ENCODE data around the gene KRTAP5-5. TPM values are rescaled to one million over a fixed set of nuclear protein-coding genes. Genes with fewer than 3 reads are reported as not detected.

The KRTAP5-5 gene, protein sequence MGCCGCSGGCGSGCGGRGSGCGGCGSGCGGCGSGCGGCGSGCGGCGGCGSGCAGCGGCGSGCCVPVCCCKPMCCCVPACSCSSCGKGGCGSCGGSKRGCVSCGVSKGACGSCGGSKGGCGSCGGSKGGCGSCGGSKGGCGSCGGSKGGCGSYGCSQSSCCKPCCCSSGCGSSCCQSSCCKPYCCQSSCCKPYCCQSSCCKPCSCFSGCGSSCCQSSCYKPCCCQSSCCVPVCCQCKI
- total RNA-seq (2022; extraction: Qiagen RNA extraction; ENCODE audit: low read depth): not detected in 5 replicates

DNA sequence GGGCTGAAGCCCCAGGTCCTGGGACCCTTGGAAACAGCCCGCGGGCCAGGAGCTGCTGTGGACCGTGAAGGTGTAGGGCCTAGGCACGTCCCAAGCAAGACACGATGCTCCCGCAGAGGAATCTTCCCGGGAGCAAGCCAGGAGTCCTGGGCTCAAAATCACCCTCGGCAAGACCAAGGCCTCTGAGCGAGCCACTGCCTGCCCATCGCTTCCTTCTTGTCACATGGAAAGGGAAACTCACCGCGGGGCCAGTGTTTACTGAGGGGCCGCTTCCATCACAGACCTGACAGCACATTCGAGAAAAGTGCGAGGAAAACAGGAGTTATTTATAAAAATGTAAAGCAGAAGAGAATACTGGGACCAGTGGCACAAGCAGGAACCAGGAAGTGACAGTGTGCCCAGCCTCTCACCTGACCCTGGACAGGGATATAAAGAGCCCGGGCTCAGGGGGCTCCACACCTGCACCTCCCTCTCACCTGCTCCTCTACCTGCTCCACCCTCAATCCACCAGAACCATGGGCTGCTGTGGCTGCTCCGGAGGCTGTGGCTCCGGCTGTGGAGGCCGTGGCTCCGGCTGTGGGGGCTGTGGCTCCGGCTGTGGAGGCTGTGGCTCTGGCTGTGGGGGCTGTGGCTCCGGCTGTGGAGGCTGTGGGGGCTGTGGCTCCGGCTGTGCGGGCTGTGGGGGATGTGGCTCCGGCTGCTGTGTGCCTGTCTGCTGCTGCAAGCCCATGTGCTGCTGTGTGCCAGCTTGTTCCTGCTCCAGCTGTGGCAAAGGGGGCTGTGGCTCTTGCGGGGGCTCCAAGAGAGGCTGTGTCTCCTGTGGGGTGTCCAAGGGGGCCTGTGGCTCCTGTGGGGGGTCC lies at the start of gene KRTAP5-5:
TSS of gene KRTAP5-5 (plus strand) at position 450 of the 860 bp plus-strand sequence. CDS start at position 516, 66 bp downstream.

DNA sequence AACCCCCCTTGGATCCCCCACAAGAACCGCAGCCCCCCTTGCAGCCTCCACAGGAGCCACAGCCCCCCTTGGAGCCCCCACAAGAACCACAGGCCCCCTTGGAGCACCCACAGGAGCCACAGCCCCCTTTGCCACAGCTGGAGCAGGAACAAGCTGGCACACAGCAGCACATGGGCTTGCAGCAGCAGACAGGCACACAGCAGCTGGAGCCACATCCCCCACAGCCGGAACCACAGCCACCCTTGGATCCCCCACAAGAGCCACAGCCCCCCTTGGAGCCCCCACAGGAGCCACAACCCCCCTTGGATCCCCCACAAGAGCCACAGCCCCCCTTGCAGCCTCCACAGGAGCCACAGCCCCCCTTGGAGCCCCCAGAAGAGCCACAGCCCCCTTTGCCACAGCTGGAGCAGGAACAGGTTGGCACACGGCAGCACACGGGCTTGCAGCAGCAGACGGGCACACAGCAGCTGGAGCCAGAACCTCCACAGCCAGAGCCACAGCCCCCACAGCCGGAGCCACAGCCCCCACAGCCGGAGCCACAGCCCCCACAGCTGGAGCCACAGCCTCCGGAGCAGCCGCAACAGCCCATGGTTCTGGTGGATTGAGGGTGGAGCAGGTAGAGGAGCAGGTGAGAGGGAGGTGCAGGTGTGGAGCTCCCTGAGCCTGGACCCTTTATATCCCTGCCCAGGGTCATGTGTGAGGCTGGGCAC lies 44.8 kb upstream of the KRTAP5-5 start, which contains the start of gene KRTAP5-1:
TSS of gene KRTAP5-1 (minus strand) at position 623 of the 710 bp plus-strand sequence. CDS start at position 589, 34 bp downstream.

DNA sequence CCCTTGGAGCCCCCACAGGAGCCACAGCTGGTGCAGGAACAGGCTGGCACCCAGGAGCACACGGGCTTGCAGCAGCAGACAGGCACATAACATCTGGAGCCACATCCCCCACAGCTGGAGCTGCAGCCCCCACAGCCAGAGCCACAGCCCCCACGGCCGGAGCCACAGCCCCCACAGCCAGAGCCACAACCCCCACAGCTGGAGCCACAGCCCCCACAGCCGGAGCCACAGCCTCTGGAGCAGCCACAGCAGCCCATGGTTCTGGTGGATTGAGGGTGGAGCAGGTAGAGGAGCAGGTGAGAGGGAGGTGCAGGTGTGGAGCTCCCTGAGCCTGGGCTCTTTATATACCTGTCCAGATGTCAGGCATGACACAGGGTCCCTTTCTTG lies 31.6 kb upstream of the KRTAP5-5 start, which contains the start of gene KRTAP5-2:
TSS of gene KRTAP5-2 (minus strand) at position 301 of the 387 bp plus-strand sequence. CDS start at position 257, 44 bp downstream.

DNA sequence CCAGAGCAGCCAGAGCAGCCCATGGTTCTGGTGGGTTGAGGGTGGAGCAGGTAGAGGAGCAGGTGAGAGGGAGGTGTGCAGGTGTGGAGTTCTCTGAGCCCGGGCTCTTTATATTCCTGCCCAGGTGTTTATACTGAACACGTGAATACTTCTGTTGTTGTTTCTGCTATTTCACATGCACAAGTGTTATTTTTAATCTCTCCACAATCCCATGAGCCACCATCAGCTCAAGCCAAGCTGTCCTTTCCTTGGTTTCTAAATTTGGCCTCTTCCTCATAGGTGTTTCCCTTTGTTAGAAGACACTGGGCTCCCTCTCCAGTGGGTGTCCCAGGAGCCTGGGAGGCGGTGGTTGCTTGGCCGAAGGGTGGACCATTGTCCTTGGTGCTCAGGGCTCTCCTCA lies 21.2 kb upstream of the KRTAP5-5 start, which contains the start of gene KRTAP5-3:
TSS of gene KRTAP5-3 (minus strand) at position 101 of the 400 bp plus-strand sequence. CDS start at position 23, 78 bp downstream.

DNA sequence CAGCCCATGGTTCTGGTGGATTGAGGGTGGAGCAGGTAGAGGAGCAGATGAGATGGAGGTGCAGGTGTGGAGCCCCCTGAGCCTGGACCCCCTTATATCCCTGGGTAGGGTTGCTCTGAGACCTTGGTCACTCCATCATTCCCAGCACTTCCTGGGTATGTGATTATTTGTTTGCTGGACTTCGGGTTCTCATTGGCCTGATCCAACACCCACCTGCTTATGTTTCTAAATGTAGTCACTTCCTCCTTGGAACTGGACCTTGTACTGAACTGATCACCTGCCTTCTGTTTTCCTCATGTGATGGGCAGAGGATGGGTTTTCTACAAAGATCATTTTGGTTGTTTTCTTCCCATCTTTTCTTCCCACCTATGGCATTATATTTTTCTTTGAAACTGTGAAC lies 7.5 kb upstream of the KRTAP5-5 start, which contains the start of gene KRTAP5-4:
TSS of gene KRTAP5-4 (minus strand) at position 53 of the 400 bp plus-strand sequence. CDS start at position 8, 45 bp downstream.

Other genes with a start within 250 kb of the KRTAP5-5 start
- 4.3 to 7.7 TPM (median 7.0 TPM) in 5 replicates for gene BRSK2, start 239.8 kb upstream of the KRTAP5-5 start, total RNA-seq (2022; extraction: Qiagen RNA extraction; ENCODE audit: low read depth)
- 35.6 to 49.3 TPM (median 47.8 TPM) in 5 replicates for gene MOB2, start 143.0 kb upstream of the KRTAP5-5 start, total RNA-seq (2022; extraction: Qiagen RNA extraction; ENCODE audit: low read depth)
- 1.1 to 2.3 TPM (median 2.0 TPM) in 5 replicates for gene DUSP8, start 57.5 kb upstream of the KRTAP5-5 start, total RNA-seq (2022; extraction: Qiagen RNA extraction; ENCODE audit: low read depth)
- gene KRTAP5-1, start 44.5 kb upstream of the KRTAP5-5 start, total RNA-seq (2022; extraction: Qiagen RNA extraction; ENCODE audit: low read depth): not detected in 5 replicates
- not detected in 5 replicates for gene KRTAP5-2, start 31.5 kb upstream of the KRTAP5-5 start, total RNA-seq (2022; extraction: Qiagen RNA extraction; ENCODE audit: low read depth)
- not detected in 5 replicates for gene KRTAP5-3, start 21.3 kb upstream of the KRTAP5-5 start, total RNA-seq (2022; extraction: Qiagen RNA extraction; ENCODE audit: low read depth)
- not detected in 5 replicates for gene KRTAP5-4, start 7.6 kb upstream of the KRTAP5-5 start, total RNA-seq (2022; extraction: Qiagen RNA extraction; ENCODE audit: low read depth)
- gene KRTAP5-6, start 67.4 kb downstream of the KRTAP5-5 start, total RNA-seq (2022; extraction: Qiagen RNA extraction; ENCODE audit: low read depth): not detected in 5 replicates
- 0.79 to 1.9 TPM (median 1.0 TPM) in 5 replicates for gene IFITM10, start 120.8 kb downstream of the KRTAP5-5 start, total RNA-seq (2022; extraction: Qiagen RNA extraction; ENCODE audit: low read depth)
- 340 to 543 TPM (median 476 TPM) in 5 replicates for gene CTSD, start 134.2 kb downstream of the KRTAP5-5 start, total RNA-seq (2022; extraction: Qiagen RNA extraction; ENCODE audit: low read depth)
- gene SYT8, start 205.2 kb downstream of the KRTAP5-5 start, total RNA-seq (2022; extraction: Qiagen RNA extraction; ENCODE audit: low read depth): 0.02 to 0.23 TPM in 2 of 5 replicates, not detected in the others
- 0.21 TPM in 1 of 5 replicates, not detected in the others for gene TNNI2, start 209.2 kb downstream of the KRTAP5-5 start, total RNA-seq (2022; extraction: Qiagen RNA extraction; ENCODE audit: low read depth)
- 0.96 to 1.3 TPM (median 1.2 TPM) in 5 replicates for gene LSP1, start 223.3 kb downstream of the KRTAP5-5 start, total RNA-seq (2022; extraction: Qiagen RNA extraction; ENCODE audit: low read depth)

All from A549 treated with CpdA at 1 μM for 4 hours (cell line).